H1 (cell line): ENCODE data around the gene SYTL1. TPM values are rescaled to one million over a fixed set of nuclear protein-coding genes. Genes with fewer than 3 reads are reported as not detected.

Source experiments
- BACH1 ChIP-seq: IDR thresholded peaks from 2 replicates; pipeline ENCODE4 v1.6.1; 2012; ENCODE audit warnings: low read length, improper control_type of control experiment
- CHD7 ChIP-seq: fragments of 300-600 bp; sonication (generic); IDR thresholded peaks from 2 replicates; pipeline ENCODE4 v1.7.1; 2012; ENCODE audit warnings: low read length, moderate library complexity, mild to moderate bottlenecking, inconsistent platforms; ENCODE audit not compliant: insufficient replicate concordance
- EGR1 ChIP-seq: IDR thresholded peaks from 2 replicates; pipeline ENCODE4 v1.6.1; 2011; ENCODE audit warnings: low read depth, low read length, borderline replicate concordance
- EZH2 ChIP-seq: fragments of 200-600 bp; sonication (generic); IDR thresholded peaks from 2 replicates; pipeline ENCODE4 v1.7.1; 2012; ENCODE audit warnings: low read depth, mild to moderate bottlenecking, moderate library complexity, low read length, inconsistent platforms; ENCODE audit not compliant: severe bottlenecking
- SAP30 ChIP-seq: fragments of 300-600 bp; sonication (generic); IDR thresholded peaks from 2 replicates; pipeline ENCODE4 v1.7.1; 2012; ENCODE audit warnings: low read length, moderate library complexity, mild to moderate bottlenecking, inconsistent platforms; ENCODE audit not compliant: insufficient read depth, insufficient replicate concordance
- SIN3A ChIP-seq, 2 experiments: IDR thresholded peaks in 1 of 2; conservative IDR thresholded peaks in 1 of 2; 2 replicates each; pipeline ENCODE4 v1.6.1; 2011 to 2012; ENCODE audit warnings: low read length in 2 of 2, improper control_type of control experiment in 1 of 2, low read depth in 1 of 2, mild to moderate bottlenecking in 1 of 2
- SIRT6 ChIP-seq: IDR thresholded peaks from one replicate; pipeline ENCODE4 v1.7.1; 2012; ENCODE audit warnings: low read length, inconsistent platforms
- SUZ12 ChIP-seq: fragments of 200-600 bp; sonication (generic); IDR thresholded peaks from 2 replicates; pipeline ENCODE4 v1.6.1; 2012; ENCODE audit warnings: mild to moderate bottlenecking, inconsistent platforms, low read length, moderate library complexity, mixed read lengths
- TAF1 ChIP-seq: IDR thresholded peaks from 2 replicates; pipeline ENCODE4 v1.6.1; 2011; ENCODE audit warnings: mild to moderate bottlenecking, low read depth, low read length
- polyA plus RNA-seq, 7 experiments: library from polyadenylated mRNA; depleted of rRNA in 3 of 7; stranded (reverse) in 5 of 7; unstranded in 2 of 7; fragments of >200 nt in 5 of 7; fragments of 200-250 nt in 2 of 7; gene quantifications; 1 replicate in 5 of 7; 2 replicates in 1 of 7; 4 replicates in 1 of 7; pipeline versions ENCODE4 v1.2.1 to v1.2.3, GENCODE V29; 2011 to 2013; ENCODE audit warnings: missing spikeins in 2 of 7, mixed read lengths in 2 of 7
- total RNA-seq: library from RNA; stranded (reverse); fragmentation: NEBNext Ultra II Directional; extraction: Animal tissue kit (Norgen Biotek cat#: 25700); gene quantifications from 2 replicates; pipeline ENCODE4 v1.2.1, GENCODE V29; 2021

The SYTL1 gene
- total and polyA plus RNA-seq, 2 of the 8 experiments (the other 6 are each of a cell fraction or from before 2014, with no cell fraction given): 6.4 to 19.5 TPM

GRCh38 chr1:27360159-27361043, 18.6 kb downstream of the SYTL1 start (continued):
- TF ChIP-seq CHD7 (no peak), EZH2 (peak; percentile 33), EGR1 (no peak), TAF1 (no peak), SIRT6 (no peak), BACH1 (peak; percentile 7; the same call in 1 of the 2 replicates), SAP30 (no peak), SIN3A (conservative IDR thresholded peaks at IDR 0.05 in 1 of 2, IDR thresholded peaks at IDR 0.05 in 1 of 2; ENCODE audit: low read depth in 1 of 2, low read length in 2 of 2) (0 out of 4 replicates have a peak, but pooled peaks of 1 of the 2 experiments have one; percentile 17), SUZ12 (no peak)
